Natural killer cell (primary cell): ENCODE results near the gene SUGP1. TPM values are rescaled to one million over a fixed set of nuclear protein-coding genes. Genes with fewer than 3 reads are reported as not detected.

Source experiments
- ATAC-seq, 3 donors: fragments of 150-1000 bp in 2 of 3; fragments of 200-7000 bp in 1 of 3; cut with Tn5 transposase; 1 replicate in 1 of 3; 2 replicates in 2 of 3; pipeline ENCODE4 v1.10.0; 2021; ENCODE audit warnings: mild to moderate bottlenecking in 2 of 3, moderate library complexity in 2 of 3
- DNase-seq, 2 donors: peaks; one replicate each; pipeline versions ENCODE4 v3.0.0 to v3.0.0-alpha.2; 2013 to 2021; ENCODE audit warnings: mixed read lengths in 1 of 2
- H3K27ac ChIP-seq: one replicate; pipeline ENCODE4 v1.5.1; 2013; ENCODE audit warnings: mild to moderate bottlenecking, low read length
- H3K27me3 ChIP-seq: one replicate; pipeline ENCODE4 v1.6.1; 2013; ENCODE audit warnings: low read length; ENCODE audit not compliant: control insufficient read depth, insufficient read depth
- H3K36me3 ChIP-seq: one replicate; pipeline ENCODE4 v1.6.1; 2013; ENCODE audit warnings: low read length; ENCODE audit not compliant: control insufficient read depth, insufficient read depth
- H3K4me1 ChIP-seq: one replicate; pipeline ENCODE4 v1.6.1; 2013; ENCODE audit warnings: low read length; ENCODE audit not compliant: control insufficient read depth, insufficient read depth
- H3K4me3 ChIP-seq: one replicate; pipeline ENCODE4 v1.5.1; 2013; ENCODE audit warnings: low read length
- H3K9me3 ChIP-seq: one replicate; pipeline ENCODE4 v1.6.1; 2013; ENCODE audit warnings: low read length; ENCODE audit not compliant: control insufficient read depth, insufficient read depth
- H3K27ac Mint-ChIP-seq, 2 donors: one replicate each; pipeline ENCODE4 v1.8.0; 2022; ENCODE audit warnings: mild to moderate bottlenecking in 2 of 2, mixed read lengths in 2 of 2, moderate library complexity in 1 of 2
- H3K27me3 Mint-ChIP-seq, 2 donors: one replicate each; pipeline ENCODE4 v1.8.0; 2022; ENCODE audit warnings: low read depth in 2 of 2, mixed read lengths in 2 of 2
- H3K36me3 Mint-ChIP-seq: one replicate; pipeline ENCODE4 v1.8.0; 2022; ENCODE audit warnings: mixed read lengths
- H3K4me1 Mint-ChIP-seq, 2 donors: one replicate each; pipeline ENCODE4 v1.8.0; 2022; ENCODE audit warnings: mixed read lengths in 2 of 2
- H3K4me3 Mint-ChIP-seq: one replicate; pipeline ENCODE4 v1.8.0; 2022; ENCODE audit warnings: mild to moderate bottlenecking, moderate library complexity, mixed read lengths
- H3K9me3 Mint-ChIP-seq, 2 donors: one replicate each; pipeline ENCODE4 v1.8.0; 2022; ENCODE audit warnings: mixed read lengths in 2 of 2
- WGBS: methylation state at CpG from one replicate; pipeline ENCODE4 v1.1.7; 2013; ENCODE audit warnings: missing lambda C conversion rate; ENCODE audit not compliant: insufficient coverage; 5-methylcytosine and 5-hydroxymethylcytosine counted together
- intact Hi-C: fragments of 100-400 bp; cut with micrococcal nuclease; formaldehyde crosslinking; loops from one replicate; pipeline ENCODE4 v1.14.2; 2022
- total RNA-seq, 4 donors: library from RNA; stranded (reverse); fragments of 120-200 nt in 1 of 4; gene quantifications; one replicate each; pipeline versions ENCODE4 v1.2.3 to v1.2.4, GENCODE V29; 2013 to 2022
- TF ChIP-seq, protein P1 (sequence below): fragments of 200-600 bp; IDR thresholded peaks from one replicate; pipeline ENCODE4 v1.8.0; 2022; ENCODE audit warnings: antibody characterized with exemption

Gene SUGP1
- total RNA-seq, 3 donors from 2014 or later (not counting 1 experiment from before 2014, with no cell fraction given), result 64.7 to 86.5 (median 75.8) TPM

DNA sequence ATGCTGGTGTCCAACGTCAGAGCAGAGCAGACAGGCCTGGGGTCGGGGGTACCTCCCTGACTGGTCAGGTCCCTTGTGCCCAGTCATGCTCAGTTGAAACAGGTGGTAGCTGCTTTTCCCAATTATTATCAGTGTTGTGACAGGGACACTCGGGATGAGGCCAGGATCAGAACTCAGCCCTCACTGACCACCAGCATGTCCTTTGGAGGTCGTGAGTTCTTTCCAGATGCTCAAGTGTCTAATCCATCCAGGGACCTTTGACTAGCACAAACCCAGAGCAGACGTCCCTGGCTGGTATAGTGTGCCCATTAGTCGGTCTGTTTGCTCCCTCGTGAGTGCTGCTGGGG lies 22.7 kb upstream of the SUGP1 start:
- Mint-ChIP-seq H3K9me3 (no peaks in the 10 kb centered on the region), H3K27ac (no peak overlapping the region), H3K27me3 (no peaks in the 10 kb centered on the region), H3K36me3 (no peaks in the 10 kb centered on the region), H3K4me1 (no peaks in the 10 kb centered on the region), H3K4me3 (no peak overlapping the region)
- TF ChIP-seq, protein P1, sequence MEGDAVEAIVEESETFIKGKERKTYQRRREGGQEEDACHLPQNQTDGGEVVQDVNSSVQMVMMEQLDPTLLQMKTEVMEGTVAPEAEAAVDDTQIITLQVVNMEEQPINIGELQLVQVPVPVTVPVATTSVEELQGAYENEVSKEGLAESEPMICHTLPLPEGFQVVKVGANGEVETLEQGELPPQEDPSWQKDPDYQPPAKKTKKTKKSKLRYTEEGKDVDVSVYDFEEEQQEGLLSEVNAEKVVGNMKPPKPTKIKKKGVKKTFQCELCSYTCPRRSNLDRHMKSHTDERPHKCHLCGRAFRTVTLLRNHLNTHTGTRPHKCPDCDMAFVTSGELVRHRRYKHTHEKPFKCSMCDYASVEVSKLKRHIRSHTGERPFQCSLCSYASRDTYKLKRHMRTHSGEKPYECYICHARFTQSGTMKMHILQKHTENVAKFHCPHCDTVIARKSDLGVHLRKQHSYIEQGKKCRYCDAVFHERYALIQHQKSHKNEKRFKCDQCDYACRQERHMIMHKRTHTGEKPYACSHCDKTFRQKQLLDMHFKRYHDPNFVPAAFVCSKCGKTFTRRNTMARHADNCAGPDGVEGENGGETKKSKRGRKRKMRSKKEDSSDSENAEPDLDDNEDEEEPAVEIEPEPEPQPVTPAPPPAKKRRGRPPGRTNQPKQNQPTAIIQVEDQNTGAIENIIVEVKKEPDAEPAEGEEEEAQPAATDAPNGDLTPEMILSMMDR, result no peak
- DNase-seq (no peak), ATAC-seq (no peak)
- intact Hi-C loops, result no loop called here
- Histone ChIP-seq H3K27ac (no peak overlapping the region), H3K4me3 (no peak overlapping the region), H3K9me3 (no peaks in the 10 kb centered on the region), H3K4me1 (no peaks in the 10 kb centered on the region), H3K27me3 (no peaks in the 10 kb centered on the region), H3K36me3 (peaks cover 85% of the 10 kb centered on the region)
- WGBS, result 95% methylated on average over 7 of the region's 7 CpGs

DNA sequence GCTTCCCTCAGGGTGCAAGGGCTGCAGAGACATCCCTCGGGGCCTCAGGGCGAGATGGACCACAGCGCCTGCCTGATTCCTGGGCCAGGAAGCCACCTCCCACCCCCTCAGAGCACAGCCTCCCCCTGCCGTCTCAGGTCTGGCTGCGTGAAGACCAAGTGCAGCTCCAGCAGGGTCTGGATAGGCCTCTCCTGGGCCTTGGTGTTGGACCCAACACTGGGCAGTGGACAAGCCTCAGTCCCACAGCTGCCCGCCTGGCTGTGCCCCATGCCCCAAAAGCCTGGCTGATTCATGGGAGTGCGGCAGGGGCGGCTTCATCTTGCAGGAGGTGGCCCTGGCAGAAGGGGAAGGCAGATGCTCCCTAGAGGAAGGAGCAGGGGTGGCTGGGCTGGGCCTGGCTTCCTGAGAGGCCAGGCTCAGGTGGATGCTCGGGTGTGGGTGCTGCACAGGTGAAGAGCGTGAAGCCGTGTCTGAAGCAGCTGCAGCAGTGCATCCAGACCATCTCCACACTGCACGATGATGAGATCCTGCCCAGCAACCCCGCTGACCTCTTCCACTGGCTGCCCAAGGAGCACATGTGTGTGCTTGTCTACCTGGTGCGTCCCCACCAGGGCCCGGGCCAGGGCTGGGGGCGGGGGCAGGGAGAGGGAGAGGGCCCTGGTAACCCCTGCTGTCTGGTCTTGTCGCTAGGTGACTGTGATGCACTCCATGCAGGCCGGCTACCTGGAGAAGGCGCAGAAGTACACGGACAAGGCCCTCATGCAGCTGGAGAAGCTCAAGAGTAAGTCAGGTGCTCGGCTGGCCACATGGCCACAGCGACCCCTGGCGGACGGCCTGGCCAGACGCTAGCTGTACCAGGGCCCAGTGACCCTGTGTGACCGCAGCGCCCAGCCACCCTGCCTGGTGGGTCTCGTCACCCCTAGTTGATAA lies 22.0 kb upstream of the SUGP1 start:
- Mint-ChIP-seq H3K27ac (no peak overlapping the region), H3K36me3 (no peaks in the 10 kb centered on the region), H3K4me1 (no peaks in the 10 kb centered on the region), H3K9me3 (no peaks in the 10 kb centered on the region), H3K27me3 (no peaks in the 10 kb centered on the region), H3K4me3 (no peak overlapping the region)
- Histone ChIP-seq H3K27ac (no peak overlapping the region), H3K27me3 (no peaks in the 10 kb centered on the region), H3K4me3 (no peak overlapping the region), H3K36me3 (peaks cover 86% of the 10 kb centered on the region), H3K9me3 (no peaks in the 10 kb centered on the region), H3K4me1 (no peaks in the 10 kb centered on the region)
- TF ChIP-seq, protein P1, result no peak
- ATAC-seq (no peak), DNase-seq (peak in 1 of 2 donors; percentile 23)
- intact Hi-C loops, result no loop called here
- WGBS, result 94% methylated on average over 28 of the region's 28 CpGs

DNA sequence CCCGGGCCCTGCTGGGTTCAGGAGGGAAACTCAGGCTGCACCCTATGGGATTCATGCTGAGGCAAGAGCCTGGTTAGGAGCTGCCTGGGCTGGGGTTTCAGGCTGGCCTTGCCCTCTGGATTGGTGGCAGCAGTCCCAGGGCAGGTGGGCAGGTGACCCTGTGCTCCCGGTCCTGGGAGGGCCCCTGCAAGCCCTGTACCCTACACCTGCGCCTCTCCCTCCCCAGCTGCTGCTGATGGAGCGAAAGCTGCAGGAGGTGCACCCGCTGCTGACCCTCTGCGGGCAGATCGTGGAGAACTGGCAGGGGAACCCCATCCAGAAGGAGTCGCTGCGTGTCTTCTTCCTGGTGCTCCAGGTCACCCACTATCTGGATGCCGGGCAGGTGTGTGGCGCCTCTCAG lies 20.7 kb upstream of the SUGP1 start:
- Histone ChIP-seq H3K4me3 (no peak overlapping the region), H3K27me3 (no peaks in the 10 kb centered on the region), H3K36me3 (peaks cover 86% of the 10 kb centered on the region), H3K9me3 (no peaks in the 10 kb centered on the region), H3K27ac (no peak overlapping the region), H3K4me1 (no peaks in the 10 kb centered on the region)
- TF ChIP-seq, protein P1, result no peak
- 99% methylated on average over 11 of the region's 11 CpGs for WGBS
- Mint-ChIP-seq H3K4me3 (no peak overlapping the region), H3K9me3 (no peaks in the 10 kb centered on the region), H3K36me3 (no peaks in the 10 kb centered on the region), H3K27me3 (no peaks in the 10 kb centered on the region), H3K4me1 (peaks cover 0 to under 1% of the 10 kb centered on the region in 2 donors), H3K27ac (no peak overlapping the region)
- no peak for ATAC-seq
- intact Hi-C loops, result no loop called here
- no peak for DNase-seq
